MM.1S (cell line): ENCODE measurements around the gene CNGA1.

Experiments
- DNase-seq: peaks from one replicate; pipeline ENCODE4 v3.0.0-alpha.2; 2015
- H2AFZ ChIP-seq: fragments of 300-600 bp; sonication (generic); 2 replicates; pipeline ENCODE4 v1.6.0; 2016; ENCODE audit warnings: antibody characterized with exemption, low read length
- H3F3A ChIP-seq: fragments of 300-600 bp; sonication (generic); 2 replicates; pipeline ENCODE4 v1.6.1; 2016; ENCODE audit warnings: mild to moderate bottlenecking, antibody characterized with exemption, low read length, moderate library complexity, mixed read lengths; ENCODE audit not compliant: insufficient read depth
- H3K27ac ChIP-seq: fragments of 300-600 bp; sonication (generic); 2 replicates; pipeline ENCODE4 v1.5.1; 2016; ENCODE audit warnings: mild to moderate bottlenecking, low read length
- H3K27me3 ChIP-seq: fragments of 300-600 bp; sonication (generic); replicated peaks from 2 replicates; pipeline ENCODE4 v1.6.0; 2016; ENCODE audit warnings: low read length; ENCODE audit not compliant: insufficient read depth
- H3K36me3 ChIP-seq: fragments of 300-600 bp; sonication (generic); replicated peaks from 2 replicates; pipeline ENCODE4 v1.6.1; 2016; ENCODE audit warnings: mild to moderate bottlenecking, low read length, mixed read lengths; ENCODE audit not compliant: insufficient read depth
- H3K4me1 ChIP-seq: fragments of 300-600 bp; sonication (generic); 2 replicates; pipeline ENCODE4 v1.6.1; 2016; ENCODE audit warnings: low read length, mixed read lengths
- H3K4me2 ChIP-seq: fragments of 300-600 bp; sonication (generic); 2 replicates; pipeline ENCODE4 v1.6.0; 2016; ENCODE audit warnings: low read depth, low read length
- H3K4me3 ChIP-seq: fragments of 300-600 bp; sonication (generic); 2 replicates; pipeline ENCODE4 v1.5.1; 2016; ENCODE audit warnings: low read length, mixed read lengths
- H3K79me2 ChIP-seq: fragments of 300-600 bp; sonication (generic); 2 replicates; pipeline ENCODE4 v1.6.1; 2016; ENCODE audit warnings: mixed run types, low read length, mixed read lengths
- H3K9ac ChIP-seq: fragments of 300-600 bp; sonication (generic); 2 replicates; pipeline ENCODE4 v1.6.1; 2016; ENCODE audit warnings: low read length, mixed read lengths
- H3K9me2 ChIP-seq: fragments of 300-600 bp; sonication (generic); replicated peaks from 2 replicates; pipeline ENCODE4 v1.6.1; 2016; ENCODE audit warnings: mild to moderate bottlenecking, low read length, mixed read lengths; ENCODE audit not compliant: insufficient read depth
- H3K9me3 ChIP-seq: fragments of 300-600 bp; sonication (generic); replicated peaks from 2 replicates; pipeline ENCODE4 v1.6.1; 2016; ENCODE audit warnings: mild to moderate bottlenecking, low read length, mixed read lengths; ENCODE audit not compliant: insufficient read depth
- H4K20me1 ChIP-seq: fragments of 300-600 bp; sonication (generic); 2 replicates; pipeline ENCODE4 v1.6.1; 2016; ENCODE audit warnings: mild to moderate bottlenecking, low read length, moderate library complexity, mixed read lengths; ENCODE audit not compliant: insufficient read depth
- EZH2 ChIP-seq: fragments of 300-600 bp; sonication (generic); optimal IDR thresholded peaks from 2 replicates; pipeline ENCODE3; 2017; ENCODE audit warnings: low read depth, mild to moderate bottlenecking, antibody characterized with exemption, low read length, mixed read lengths
- EZH2phosphoT487 ChIP-seq: fragments of 300-600 bp; sonication (generic); IDR thresholded peaks from 2 replicates; pipeline ENCODE4 v1.6.1; 2018; ENCODE audit warnings: antibody characterized with exemption, low read length
- TF ChIP-seq, protein P1 (sequence below): fragments of 300-600 bp; sonication (generic); IDR thresholded peaks from 2 replicates; pipeline ENCODE4 v1.5.1; 2016; ENCODE audit warnings: antibody characterized with exemption, low read length, mixed read lengths

The CNGA1 gene

DNA sequence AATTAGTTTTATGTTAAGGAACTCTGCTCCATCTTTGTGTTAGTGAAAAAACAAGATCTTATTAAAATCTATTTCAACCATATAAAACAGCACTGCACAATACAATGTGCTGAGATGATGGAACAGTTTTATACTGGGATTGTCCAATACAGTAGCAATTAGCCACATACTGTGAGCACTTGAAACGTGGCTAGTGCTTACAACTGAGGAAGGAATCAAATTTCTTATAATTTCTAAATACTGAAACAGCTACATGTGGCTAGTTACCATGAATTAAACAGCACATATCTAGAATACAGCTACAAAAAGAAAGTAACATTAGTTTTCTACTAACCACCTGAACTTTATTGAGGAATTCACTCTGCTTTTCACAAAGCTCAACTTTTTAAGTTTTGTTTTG, 116.8 kb downstream of the CNGA1 start:
- H3K27ac ChIP-seq = no peak overlapping the region
- H3K4me2 ChIP-seq = no peak overlapping the region
- no peak for TF ChIP-seq EZH2
- TF ChIP-seq, protein P1, sequence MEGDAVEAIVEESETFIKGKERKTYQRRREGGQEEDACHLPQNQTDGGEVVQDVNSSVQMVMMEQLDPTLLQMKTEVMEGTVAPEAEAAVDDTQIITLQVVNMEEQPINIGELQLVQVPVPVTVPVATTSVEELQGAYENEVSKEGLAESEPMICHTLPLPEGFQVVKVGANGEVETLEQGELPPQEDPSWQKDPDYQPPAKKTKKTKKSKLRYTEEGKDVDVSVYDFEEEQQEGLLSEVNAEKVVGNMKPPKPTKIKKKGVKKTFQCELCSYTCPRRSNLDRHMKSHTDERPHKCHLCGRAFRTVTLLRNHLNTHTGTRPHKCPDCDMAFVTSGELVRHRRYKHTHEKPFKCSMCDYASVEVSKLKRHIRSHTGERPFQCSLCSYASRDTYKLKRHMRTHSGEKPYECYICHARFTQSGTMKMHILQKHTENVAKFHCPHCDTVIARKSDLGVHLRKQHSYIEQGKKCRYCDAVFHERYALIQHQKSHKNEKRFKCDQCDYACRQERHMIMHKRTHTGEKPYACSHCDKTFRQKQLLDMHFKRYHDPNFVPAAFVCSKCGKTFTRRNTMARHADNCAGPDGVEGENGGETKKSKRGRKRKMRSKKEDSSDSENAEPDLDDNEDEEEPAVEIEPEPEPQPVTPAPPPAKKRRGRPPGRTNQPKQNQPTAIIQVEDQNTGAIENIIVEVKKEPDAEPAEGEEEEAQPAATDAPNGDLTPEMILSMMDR = no peak
- no peak for TF ChIP-seq EZH2phosphoT487
- no peaks in the 10 kb centered on the region for H3K9me3 ChIP-seq
- H3K4me1 ChIP-seq = no peaks in the 10 kb centered on the region
- H3K79me2 ChIP-seq = no peaks in the 10 kb centered on the region
- H3K36me3 ChIP-seq = peaks cover 5% of the 10 kb centered on the region; the same call in 1 of the 2 replicates
- no peaks in the 10 kb centered on the region for H3K9me2 ChIP-seq
- no peaks in the 10 kb centered on the region for H4K20me1 ChIP-seq
- H3K27me3 ChIP-seq = no peaks in the 10 kb centered on the region
- H3K9ac ChIP-seq = no peak overlapping the region
- no peak for DNase-seq
- no peak overlapping the region for H2AFZ ChIP-seq
- no peak overlapping the region for H3K4me3 ChIP-seq
- H3F3A ChIP-seq = no peaks in the 10 kb centered on the region

DNA sequence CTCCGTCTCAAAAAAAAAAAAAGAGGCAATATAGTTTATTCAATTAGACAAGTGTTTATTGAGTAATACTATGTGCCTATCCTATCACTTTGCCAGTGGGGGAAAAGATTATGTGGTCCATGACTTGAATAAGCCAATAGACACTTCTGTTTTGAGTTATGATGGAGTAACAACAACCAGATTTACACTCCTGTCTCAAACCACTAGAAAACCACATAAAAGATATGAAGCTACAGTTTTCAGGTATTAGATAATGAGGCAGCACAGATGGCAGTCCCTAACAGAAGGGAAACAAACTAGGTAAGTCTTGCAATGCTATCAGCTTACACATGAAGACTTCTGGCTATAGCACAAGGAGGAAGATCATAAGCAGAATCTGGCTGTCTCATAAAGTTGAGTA, 124.6 kb downstream of the CNGA1 start:
- H3K4me2 ChIP-seq = no peak overlapping the region
- H3K79me2 ChIP-seq = no peaks in the 10 kb centered on the region
- TF ChIP-seq EZH2 = no peak
- TF ChIP-seq EZH2phosphoT487 = no peak
- TF ChIP-seq, protein P1 = no peak
- no peak overlapping the region for H3K27ac ChIP-seq
- H3K9me3 ChIP-seq = no peaks in the 10 kb centered on the region
- H3K9ac ChIP-seq = no peak overlapping the region
- H3F3A ChIP-seq = no peaks in the 10 kb centered on the region
- no peaks in the 10 kb centered on the region for H3K9me2 ChIP-seq
- no peaks in the 10 kb centered on the region for H4K20me1 ChIP-seq
- H3K36me3 ChIP-seq = 0 out of 2 replicates have a peak, but pooled peaks cover 4% of the 10 kb centered on the region
- no peak overlapping the region for H3K4me3 ChIP-seq
- peak; percentile 17 for DNase-seq
- H3K27me3 ChIP-seq = no peaks in the 10 kb centered on the region
- H3K4me1 ChIP-seq = no peaks in the 10 kb centered on the region
- H2AFZ ChIP-seq = no peak overlapping the region
